ENCODE data around the gene ESX1. TPM values are rescaled to one million over a fixed set of nuclear protein-coding genes. Genes with fewer than 3 reads are reported as not detected.

Gene ESX1
- total RNA-seq = not detected

- H3K4me1 Mint-ChIP-seq = peaks cover 7% of the 10 kb centered on the region
- H3K27me3 Mint-ChIP-seq = peaks cover 32% of the 10 kb centered on the region
- intact Hi-C loops (cut with DNase I, micrococcal nuclease) = no loop called here
- no peak within 1 kb of the TSS for H3K27ac Mint-ChIP-seq
- ChIA-PET CTCF (interaction anchor here (0.8 to 0.9 kb wide), 2 partner anchors 13 to 60 kb away, joined by 3 to 4 read pairs; no protein-coding TSS in a partner anchor), POLR2A (interaction anchor here (0.5 kb wide), 1 partner anchor 567 kb away, joined by 5 read pairs; no protein-coding TSS in a partner anchor)
- peak within 1 kb of the TSS; percentile 45 for H3K4me3 Mint-ChIP-seq
- no peaks in the 10 kb centered on the region for H3K9me3 Mint-ChIP-seq (ENCODE audit: low read depth)
- no peak for ATAC-seq
- no peaks in the 10 kb centered on the region for H3K36me3 Mint-ChIP-seq (ENCODE audit: low read depth)
- peak; percentile 31 for DNase-seq
These were observed at the start of gene ESX1 for GRCh38 chrX:104254442-104255115. ESX1 (minus strand) TSS chrX:104254933; CDS start chrX:104254849, 84 bp downstream.

- POLR2A ChIA-PET = no interaction called here
- H3K9me3 Mint-ChIP-seq (ENCODE audit: low read depth) = no peaks in the 10 kb centered on the region
- no peaks in the 10 kb centered on the region for H3K36me3 Mint-ChIP-seq (ENCODE audit: low read depth)
These were observed 40.9 kb upstream of the ESX1 start for GRCh38 chrX:104295636-104296035.

GRCh38 chrX:104288961-104289360 lies 34.2 kb upstream of the ESX1 start:
- DNase-seq (no peak), ATAC-seq (no peak)
- intact Hi-C loops (cut with DNase I, micrococcal nuclease) = no loop called here
- Mint-ChIP-seq H3K27me3 (peaks cover 9% of the 10 kb centered on the region), H3K36me3 (ENCODE audit: low read depth) (no peaks in the 10 kb centered on the region), H3K27ac (no peak overlapping the region), H3K4me1 (no peaks in the 10 kb centered on the region), H3K4me3 (no peak overlapping the region), H3K9me3 (ENCODE audit: low read depth) (no peaks in the 10 kb centered on the region)
- ChIA-PET POLR2A (no interaction called here), CTCF (interaction anchor here (0.6 kb wide), 1 partner anchor 444 kb away, joined by 3 read pairs; no protein-coding TSS in a partner anchor)

More at GRCh38 chrX:104295636-104296035, 40.9 kb upstream of the ESX1 start:
- H3K27ac Mint-ChIP-seq = no peak overlapping the region
- H3K4me3 Mint-ChIP-seq = no peak overlapping the region
- no peaks in the 10 kb centered on the region for H3K4me1 Mint-ChIP-seq
- ATAC-seq = no peak
- CTCF ChIA-PET = no interaction called here
- intact Hi-C loops (cut with DNase I, micrococcal nuclease) = no loop called here
- DNase-seq = no peak
- H3K27me3 Mint-ChIP-seq = no peaks in the 10 kb centered on the region

GRCh38 chrX:104288269-104288668 lies 33.5 kb upstream of the ESX1 start:
- Mint-ChIP-seq H3K36me3 (ENCODE audit: low read depth) (no peaks in the 10 kb centered on the region), H3K4me1 (no peaks in the 10 kb centered on the region), H3K9me3 (ENCODE audit: low read depth) (no peaks in the 10 kb centered on the region), H3K27me3 (peaks cover 9% of the 10 kb centered on the region), H3K4me3 (no peak overlapping the region), H3K27ac (no peak overlapping the region)
- no peak for ATAC-seq
- DNase-seq = no peak
- ChIA-PET CTCF (no interaction called here), POLR2A (no interaction called here)
- intact Hi-C loops (cut with DNase I, micrococcal nuclease) = no loop called here

- Mint-ChIP-seq H3K36me3 (ENCODE audit: low read depth) (no peaks in the 10 kb centered on the region), H3K4me1 (no peaks in the 10 kb centered on the region), H3K27ac (no peak overlapping the region), H3K27me3 (peaks cover 9% of the 10 kb centered on the region), H3K4me3 (no peak overlapping the region), H3K9me3 (ENCODE audit: low read depth) (no peaks in the 10 kb centered on the region)
- CTCF ChIA-PET = no interaction called here
- intact Hi-C loops (cut with DNase I, micrococcal nuclease) = no loop called here
- POLR2A ChIA-PET = no interaction called here
- ATAC-seq (no peak), DNase-seq (no peak)
These were observed 30.5 kb upstream of the ESX1 start for GRCh38 chrX:104285201-104285600.

GRCh38 chrX:104284507-104284906 lies 29.8 kb upstream of the ESX1 start:
- Mint-ChIP-seq H3K4me1 (no peaks in the 10 kb centered on the region), H3K27me3 (peaks cover 8% of the 10 kb centered on the region), H3K36me3 (ENCODE audit: low read depth) (no peaks in the 10 kb centered on the region), H3K9me3 (ENCODE audit: low read depth) (no peaks in the 10 kb centered on the region), H3K4me3 (no peak overlapping the region), H3K27ac (no peak overlapping the region)
- intact Hi-C loops (cut with DNase I, micrococcal nuclease) = no loop called here
- no peak for ATAC-seq
- no peak for DNase-seq
- ChIA-PET POLR2A (no interaction called here), CTCF (no interaction called here)

GRCh38 chrX:104282166-104282725 lies 27.5 kb upstream of the ESX1 start:
- Mint-ChIP-seq H3K4me1 (no peaks in the 10 kb centered on the region), H3K36me3 (ENCODE audit: low read depth) (no peaks in the 10 kb centered on the region), H3K27me3 (peaks cover 5% of the 10 kb centered on the region), H3K27ac (no peak overlapping the region), H3K9me3 (ENCODE audit: low read depth) (no peaks in the 10 kb centered on the region), H3K4me3 (no peak overlapping the region)
- CTCF ChIA-PET = no interaction called here
- no peak for DNase-seq
- POLR2A ChIA-PET = interaction anchor here (0.6 kb wide), 1 partner anchor 16 kb away, joined by 3 read pairs; no protein-coding TSS in a partner anchor
- intact Hi-C loops (cut with DNase I, micrococcal nuclease) = no loop called here
- no peak for ATAC-seq

- Mint-ChIP-seq H3K4me1 (no peaks in the 10 kb centered on the region), H3K9me3 (ENCODE audit: low read depth) (no peaks in the 10 kb centered on the region), H3K27me3 (peaks cover 7% of the 10 kb centered on the region), H3K4me3 (no peak overlapping the region), H3K27ac (no peak overlapping the region), H3K36me3 (ENCODE audit: low read depth) (no peaks in the 10 kb centered on the region)
- ChIA-PET CTCF (no interaction called here), POLR2A (interaction anchor here (0.6 kb wide), 1 partner anchor 15 kb away, joined by 3 read pairs; no protein-coding TSS in a partner anchor)
- intact Hi-C loops (cut with DNase I, micrococcal nuclease) = no loop called here
- ATAC-seq = no peak
- DNase-seq = no peak
These were observed 26.8 kb upstream of the ESX1 start for GRCh38 chrX:104281564-104281963.

GRCh38 chrX:104280609-104281008 lies 25.9 kb upstream of the ESX1 start:
- ATAC-seq = no peak
- H3K36me3 Mint-ChIP-seq (ENCODE audit: low read depth) = no peaks in the 10 kb centered on the region
- POLR2A ChIA-PET = no interaction called here
- CTCF ChIA-PET = no interaction called here
- no peak for DNase-seq
- intact Hi-C loops (cut with DNase I, micrococcal nuclease) = no loop called here
- peaks cover 8% of the 10 kb centered on the region for H3K27me3 Mint-ChIP-seq
- H3K4me1 Mint-ChIP-seq = no peaks in the 10 kb centered on the region
- H3K4me3 Mint-ChIP-seq = no peak overlapping the region
- no peaks in the 10 kb centered on the region for H3K9me3 Mint-ChIP-seq (ENCODE audit: low read depth)
- no peak overlapping the region for H3K27ac Mint-ChIP-seq

- DNase-seq = peak; percentile 59
- ChIA-PET POLR2A (no interaction called here), CTCF (interaction anchor here (0.9 to 2.3 kb wide), 4 partner anchors 72 to 114 kb away, joined by 4 to 12 read pairs (median 6); partner anchors contain the start of gene SLC25A53)
- intact Hi-C loops (cut with DNase I, micrococcal nuclease) = loop anchor here (1.0 to 2.0 kb wide), 2 partner anchors 76 to 426 kb away; no protein-coding TSS in a partner anchor
- ATAC-seq = no peak
- Mint-ChIP-seq H3K9me3 (ENCODE audit: low read depth) (no peaks in the 10 kb centered on the region), H3K27me3 (peaks cover 12% of the 10 kb centered on the region), H3K27ac (no peak overlapping the region), H3K36me3 (ENCODE audit: low read depth) (no peaks in the 10 kb centered on the region), H3K4me1 (peaks cover 5% of the 10 kb centered on the region), H3K4me3 (peak overlapping the region; percentile 40)
These were observed 16.3 kb upstream of the ESX1 start for GRCh38 chrX:104270916-104271512.

GRCh38 chrX:104270212-104270611 lies 15.5 kb upstream of the ESX1 start:
- Mint-ChIP-seq H3K4me3 (no peak overlapping the region), H3K27me3 (peaks cover 9% of the 10 kb centered on the region), H3K9me3 (ENCODE audit: low read depth) (no peaks in the 10 kb centered on the region), H3K36me3 (ENCODE audit: low read depth) (no peaks in the 10 kb centered on the region), H3K27ac (no peak overlapping the region), H3K4me1 (peaks cover 5% of the 10 kb centered on the region)
- intact Hi-C loops (cut with DNase I, micrococcal nuclease) = loop anchor here in 1 of 2 experiments (2.0 kb wide), 1 partner anchor 425 kb away; no protein-coding TSS in a partner anchor
- POLR2A ChIA-PET = no interaction called here
- DNase-seq (no peak), ATAC-seq (no peak)
- CTCF ChIA-PET = interaction anchor here (0.9 to 2.3 kb wide), 2 partner anchors 71 to 76 kb away, joined by 5 to 12 read pairs; no protein-coding TSS in a partner anchor

GRCh38 chrX:104255465-104255864 lies 732 bp upstream of the ESX1 start:
- DNase-seq = no peak
- no peak overlapping the region for H3K4me3 Mint-ChIP-seq
- no peaks in the 10 kb centered on the region for H3K9me3 Mint-ChIP-seq (ENCODE audit: low read depth)
- no peak for ATAC-seq
- H3K36me3 Mint-ChIP-seq (ENCODE audit: low read depth) = no peaks in the 10 kb centered on the region
- peaks cover 32% of the 10 kb centered on the region for H3K27me3 Mint-ChIP-seq
- POLR2A ChIA-PET = no interaction called here
- CTCF ChIA-PET = no interaction called here
- H3K4me1 Mint-ChIP-seq = peaks cover 7% of the 10 kb centered on the region
- H3K27ac Mint-ChIP-seq = no peak overlapping the region
- intact Hi-C loops (cut with DNase I, micrococcal nuclease) = no loop called here

All from activated CD4-positive, alpha-beta T cell treated with anti-CD3 and anti-CD28 coated beads for 36 hours (primary cell).